ENCODE measurements around the gene DHCR24.
A peak's percentile ranks its signal among the peaks of the same experiment; 100 is the strongest.

Gene DHCR24

GRCh38 chr1:54871275-54872035, 15.5 kb downstream of the DHCR24 start:
- Histone ChIP-seq H3K79me1 (ENCODE audit: low read depth, low read length) (peaks cover 13% of the 10 kb centered on the region), H4K8ac (ENCODE audit: low read depth, low read length) (no peak overlapping the region), H3K4me3 (ENCODE audit: low read length in 2 of 2) (no peak overlapping the region), H4K91ac (ENCODE audit: low read depth, low read length, poor library complexity) (no peak overlapping the region), H2AK5ac (ENCODE audit: low read depth, low read length) (no peak overlapping the region), H3K27ac (replicated peaks; ENCODE audit: low read length) (no peak overlapping the region), H3K9ac (ENCODE audit: low read depth, low read length, poor library complexity) (peak overlapping the region; percentile 63), H3K9me3 (replicated peaks in 1 of 2; ENCODE audit: control insufficient read depth in 2 of 2, insufficient read depth in 1 of 2, low read depth in 1 of 2, low read length in 2 of 2) (peaks cover 0 to 2% of the 10 kb centered on the region in 2 donors), H3K23ac (ENCODE audit: low read depth, low read length, poor library complexity) (peak overlapping the region; percentile 75), H2BK12ac (ENCODE audit: low read length) (no peak overlapping the region), H2BK15ac (ENCODE audit: low read length) (no peak overlapping the region), H3K14ac (ENCODE audit: low read length) (no peak overlapping the region), H3K27me3 (ENCODE audit: control insufficient read depth in 3 of 3, insufficient read depth in 3 of 3, low read depth in 1 of 3, low read length in 3 of 3) (no peaks in the 10 kb centered on the region), H2BK5ac (ENCODE audit: low read length) (no peak overlapping the region), H3K4me1 (ENCODE audit: control insufficient read depth in 2 of 2, insufficient read depth in 1 of 2, low read depth in 1 of 2, low read length in 2 of 2) (no peaks in the 10 kb centered on the region), H3K4me2 (ENCODE audit: insufficient read depth, low read length, poor library complexity, severe bottlenecking) (no peak overlapping the region), H3K18ac (ENCODE audit: low read length) (no peak overlapping the region), H3K4ac (ENCODE audit: low read length) (no peak overlapping the region), H2AFZ (ENCODE audit: low read length) (no peak overlapping the region), H3K36me3 (replicated peaks in 1 of 2; ENCODE audit: control insufficient read depth in 2 of 2, insufficient read depth in 2 of 2, low read length in 2 of 2) (peaks cover 64 to 99% of the 10 kb centered on the region in 2 donors), H2BK120ac (ENCODE audit: low read depth, low read length) (no peak overlapping the region)
- DNase-seq (ENCODE audit: low spot score), result no peak
- WGBS, 2 donors (ENCODE audit: extremely low coverage in 2 of 2, insufficient read length in 2 of 2, insufficient replicate concordance in 1 of 2), result no CpG with 5 or more reads among the region's 16 CpGs

DNA sequence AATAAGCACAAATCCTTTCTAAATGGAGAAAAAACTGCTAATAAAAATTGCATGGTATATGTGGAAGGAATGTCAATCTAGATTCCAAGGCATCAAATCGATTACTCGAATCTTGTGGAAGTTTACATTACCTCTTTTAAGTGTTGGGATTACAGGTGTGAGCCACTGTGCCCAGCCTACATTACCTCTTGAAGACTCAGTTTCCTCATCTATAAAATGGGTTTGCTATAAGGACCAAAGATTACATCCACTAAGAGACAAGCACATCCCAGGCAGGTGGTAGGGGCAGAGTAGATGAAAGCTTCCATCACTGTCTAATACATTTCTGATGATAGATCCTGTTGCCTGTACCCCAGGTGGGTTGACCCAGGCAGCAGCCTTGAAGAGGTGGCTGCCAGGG, 16.1 kb downstream of the DHCR24 start:
- no peak overlapping the region for H3K18ac ChIP-seq (ENCODE audit: low read length)

DNA sequence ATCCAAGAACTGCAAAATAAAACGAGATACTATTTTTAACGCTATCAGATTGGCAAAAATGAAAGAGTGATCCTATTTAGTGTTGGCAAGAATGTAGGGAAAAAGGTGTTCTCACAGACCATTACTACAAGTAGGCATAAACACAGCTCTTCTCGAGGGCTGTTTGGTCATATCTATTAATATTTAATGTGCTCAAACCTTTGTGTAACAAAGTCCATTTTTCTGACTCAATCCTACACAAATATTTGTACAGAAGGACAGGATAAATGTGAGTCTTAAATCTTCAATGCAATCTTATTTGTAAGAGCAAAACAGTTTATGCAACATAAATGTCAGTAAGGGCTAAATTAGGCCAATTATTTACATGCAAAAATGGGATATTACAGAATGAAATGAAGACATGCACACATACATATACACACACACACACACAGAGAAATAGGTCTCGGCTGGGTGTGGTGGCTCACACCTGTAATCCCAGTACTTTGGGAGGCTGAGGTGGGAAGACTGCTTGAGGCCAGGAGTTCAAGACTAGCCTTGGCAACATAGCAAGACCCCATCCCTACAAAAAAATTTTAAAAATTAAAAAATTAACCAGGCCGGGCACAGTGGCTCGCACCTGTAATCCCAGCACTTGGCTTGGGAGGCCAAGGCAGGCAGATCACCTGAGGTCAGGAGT, 17.7 kb downstream of the DHCR24 start:
- DNase-seq (ENCODE audit: low spot score), result no peak
- Histone ChIP-seq H4K91ac (ENCODE audit: low read depth, low read length, poor library complexity) (no peak overlapping the region), H2BK120ac (ENCODE audit: low read depth, low read length) (no peak overlapping the region), H3K36me3 (replicated peaks in 1 of 2; ENCODE audit: control insufficient read depth in 2 of 2, insufficient read depth in 2 of 2, low read length in 2 of 2) (peaks cover 67 to 99% of the 10 kb centered on the region in 2 donors), H3K79me1 (ENCODE audit: low read depth, low read length) (peaks cover 10% of the 10 kb centered on the region), H3K23ac (ENCODE audit: low read depth, low read length, poor library complexity) (no peak overlapping the region), H3K4me1 (ENCODE audit: control insufficient read depth in 2 of 2, insufficient read depth in 1 of 2, low read depth in 1 of 2, low read length in 2 of 2) (no peaks in the 10 kb centered on the region), H2BK5ac (ENCODE audit: low read length) (no peak overlapping the region), H2AK5ac (ENCODE audit: low read depth, low read length) (no peak overlapping the region), H4K8ac (ENCODE audit: low read depth, low read length) (no peak overlapping the region), H3K27me3 (ENCODE audit: control insufficient read depth in 3 of 3, insufficient read depth in 3 of 3, low read depth in 1 of 3, low read length in 3 of 3) (no peaks in the 10 kb centered on the region), H3K4me3 (ENCODE audit: low read length in 2 of 2) (no peak overlapping the region), H2BK12ac (ENCODE audit: low read length) (no peak overlapping the region), H3K9me3 (replicated peaks in 1 of 2; ENCODE audit: control insufficient read depth in 2 of 2, insufficient read depth in 1 of 2, low read depth in 1 of 2, low read length in 2 of 2) (no peaks in the 10 kb centered on the region), H2AFZ (ENCODE audit: low read length) (no peak overlapping the region), H3K9ac (ENCODE audit: low read depth, low read length, poor library complexity) (no peak overlapping the region), H3K4me2 (ENCODE audit: insufficient read depth, low read length, poor library complexity, severe bottlenecking) (no peak overlapping the region), H3K14ac (ENCODE audit: low read length) (no peak overlapping the region), H3K4ac (ENCODE audit: low read length) (no peak overlapping the region), H2BK15ac (ENCODE audit: low read length) (no peak overlapping the region), H3K18ac (ENCODE audit: low read length) (no peak overlapping the region), H3K27ac (replicated peaks; ENCODE audit: low read length) (no peak overlapping the region)
- WGBS, 2 donors (ENCODE audit: extremely low coverage in 2 of 2, insufficient read length in 2 of 2, insufficient replicate concordance in 1 of 2), result no CpG with 5 or more reads among the region's 6 CpGs

More for the DNA sequence above, 16.1 kb downstream of the DHCR24 start:
- Histone ChIP-seq H3K4me1 (ENCODE audit: control insufficient read depth in 2 of 2, insufficient read depth in 1 of 2, low read depth in 1 of 2, low read length in 2 of 2) (no peaks in the 10 kb centered on the region), H2BK5ac (ENCODE audit: low read length) (no peak overlapping the region), H3K27me3 (ENCODE audit: control insufficient read depth in 3 of 3, insufficient read depth in 3 of 3, low read depth in 1 of 3, low read length in 3 of 3) (no peaks in the 10 kb centered on the region), H3K4me2 (ENCODE audit: insufficient read depth, low read length, poor library complexity, severe bottlenecking) (no peak overlapping the region), H3K36me3 (replicated peaks in 1 of 2; ENCODE audit: control insufficient read depth in 2 of 2, insufficient read depth in 2 of 2, low read length in 2 of 2) (peaks cover 66 to 99% of the 10 kb centered on the region in 2 donors), H3K4ac (ENCODE audit: low read length) (no peak overlapping the region), H3K14ac (ENCODE audit: low read length) (no peak overlapping the region), H4K91ac (ENCODE audit: low read depth, low read length, poor library complexity) (no peak overlapping the region), H4K8ac (ENCODE audit: low read depth, low read length) (no peak overlapping the region), H2AFZ (ENCODE audit: low read length) (no peak overlapping the region), H2AK5ac (ENCODE audit: low read depth, low read length) (no peak overlapping the region), H2BK12ac (ENCODE audit: low read length) (no peak overlapping the region), H2BK15ac (ENCODE audit: low read length) (no peak overlapping the region), H2BK120ac (ENCODE audit: low read depth, low read length) (no peak overlapping the region), H3K9ac (ENCODE audit: low read depth, low read length, poor library complexity) (no peak overlapping the region), H3K79me1 (ENCODE audit: low read depth, low read length) (peaks cover 12% of the 10 kb centered on the region), H3K9me3 (replicated peaks in 1 of 2; ENCODE audit: control insufficient read depth in 2 of 2, insufficient read depth in 1 of 2, low read depth in 1 of 2, low read length in 2 of 2) (peaks cover 0 to 2% of the 10 kb centered on the region in 2 donors), H3K4me3 (ENCODE audit: low read length in 2 of 2) (no peak overlapping the region), H3K27ac (replicated peaks; ENCODE audit: low read length) (no peak overlapping the region), H3K23ac (ENCODE audit: low read depth, low read length, poor library complexity) (peak overlapping the region; percentile 75)
- no CpG with 5 or more reads among the region's 2 CpGs for WGBS, 2 donors (ENCODE audit: extremely low coverage in 2 of 2, insufficient read length in 2 of 2, insufficient replicate concordance in 1 of 2)
- DNase-seq (ENCODE audit: low spot score), result no peak

DNA sequence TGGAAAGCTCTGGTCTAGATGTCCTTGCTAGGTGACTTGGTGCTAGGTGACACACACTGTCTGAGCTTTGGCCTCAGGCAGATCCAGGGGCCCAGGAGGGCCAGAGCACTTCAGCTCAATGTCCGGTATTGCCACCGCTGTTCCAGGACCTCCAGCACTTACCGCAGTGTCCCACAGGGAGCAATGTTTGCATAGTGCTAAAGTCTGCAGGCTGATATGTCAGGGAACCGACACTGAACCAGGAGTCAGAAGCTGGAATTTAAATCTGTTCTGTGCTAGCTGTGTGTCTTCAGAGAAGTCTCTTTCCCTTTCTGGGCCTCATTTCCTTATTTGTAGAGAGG, 19.3 kb downstream of the DHCR24 start:
- no peak overlapping the region for H2BK120ac ChIP-seq (ENCODE audit: low read depth, low read length)
- no peak overlapping the region for H2AFZ ChIP-seq (ENCODE audit: low read length)
- H3K9me3 ChIP-seq (replicated peaks in 1 of 2; ENCODE audit: control insufficient read depth in 2 of 2, insufficient read depth in 1 of 2, low read depth in 1 of 2, low read length in 2 of 2), result no peaks in the 10 kb centered on the region
- no peak overlapping the region for H2BK12ac ChIP-seq (ENCODE audit: low read length)
- no peak overlapping the region for H3K27ac ChIP-seq (replicated peaks; ENCODE audit: low read length)
- H2AK5ac ChIP-seq (ENCODE audit: low read depth, low read length), result no peak overlapping the region
- H4K8ac ChIP-seq (ENCODE audit: low read depth, low read length), result no peak overlapping the region
- no peak overlapping the region for H3K4me2 ChIP-seq (ENCODE audit: insufficient read depth, low read length, poor library complexity, severe bottlenecking)
- no peak for DNase-seq (ENCODE audit: low spot score)
- H3K9ac ChIP-seq (ENCODE audit: low read depth, low read length, poor library complexity), result no peak overlapping the region
- H3K27me3 ChIP-seq (ENCODE audit: control insufficient read depth in 3 of 3, insufficient read depth in 3 of 3, low read depth in 1 of 3, low read length in 3 of 3), result no peaks in the 10 kb centered on the region
- peaks cover 8% of the 10 kb centered on the region for H3K79me1 ChIP-seq (ENCODE audit: low read depth, low read length)
- H3K4me3 ChIP-seq (ENCODE audit: low read length in 2 of 2), result no peak overlapping the region
- H3K23ac ChIP-seq (ENCODE audit: low read depth, low read length, poor library complexity), result no peak overlapping the region
- H3K18ac ChIP-seq (ENCODE audit: low read length), result no peak overlapping the region
- no peak overlapping the region for H2BK5ac ChIP-seq (ENCODE audit: low read length)
- H3K4ac ChIP-seq (ENCODE audit: low read length), result no peak overlapping the region
- H3K36me3 ChIP-seq (replicated peaks in 1 of 2; ENCODE audit: control insufficient read depth in 2 of 2, insufficient read depth in 2 of 2, low read length in 2 of 2), result peaks cover 64 to 99% of the 10 kb centered on the region in 2 donors
- no CpG with 5 or more reads among the region's 4 CpGs for WGBS, 2 donors (ENCODE audit: extremely low coverage in 2 of 2, insufficient read length in 2 of 2, insufficient replicate concordance in 1 of 2)
- peak overlapping the region; percentile 77 for H4K91ac ChIP-seq (ENCODE audit: low read depth, low read length, poor library complexity)
- H2BK15ac ChIP-seq (ENCODE audit: low read length), result no peak overlapping the region
- H3K4me1 ChIP-seq (ENCODE audit: control insufficient read depth in 2 of 2, insufficient read depth in 1 of 2, low read depth in 1 of 2, low read length in 2 of 2), result no peaks in the 10 kb centered on the region
- H3K14ac ChIP-seq (ENCODE audit: low read length), result no peak overlapping the region

Measured in neuronal stem cell (in vitro differentiated cells).